ENCODE results near the gene CTIF.

Gene CTIF

GRCh38 chr18:48757367-48757766 lies 218.5 kb downstream of the CTIF start:
- no peak for DNase-seq

DNA sequence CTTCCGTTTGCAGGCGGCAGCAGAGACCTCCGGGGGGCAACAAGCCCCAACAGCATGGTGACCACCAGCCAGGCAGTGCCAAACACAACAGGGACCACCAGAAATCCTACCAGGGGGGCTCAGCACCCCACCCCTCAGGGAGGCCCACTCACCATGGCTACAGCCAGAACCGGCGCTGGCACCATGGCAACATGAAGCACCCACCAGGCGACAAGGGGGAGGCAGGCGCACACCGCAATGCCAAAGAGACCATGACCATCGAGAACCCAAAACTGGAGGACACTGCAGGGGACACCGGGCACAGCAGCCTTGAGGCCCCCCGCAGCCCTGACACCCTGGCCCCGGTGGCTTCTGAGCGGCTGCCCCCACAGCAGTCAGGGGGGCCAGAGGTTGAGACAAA lies 219.1 kb downstream of the CTIF start:
- DNase-seq: no peak

GRCh38 chr18:48761582-48761981 lies 222.8 kb downstream of the CTIF start:
- DNase-seq: no peak

- DNase-seq: no peak
Measured at GRCh38 chr18:48762022-48762421, 223.2 kb downstream of the CTIF start.

DNA sequence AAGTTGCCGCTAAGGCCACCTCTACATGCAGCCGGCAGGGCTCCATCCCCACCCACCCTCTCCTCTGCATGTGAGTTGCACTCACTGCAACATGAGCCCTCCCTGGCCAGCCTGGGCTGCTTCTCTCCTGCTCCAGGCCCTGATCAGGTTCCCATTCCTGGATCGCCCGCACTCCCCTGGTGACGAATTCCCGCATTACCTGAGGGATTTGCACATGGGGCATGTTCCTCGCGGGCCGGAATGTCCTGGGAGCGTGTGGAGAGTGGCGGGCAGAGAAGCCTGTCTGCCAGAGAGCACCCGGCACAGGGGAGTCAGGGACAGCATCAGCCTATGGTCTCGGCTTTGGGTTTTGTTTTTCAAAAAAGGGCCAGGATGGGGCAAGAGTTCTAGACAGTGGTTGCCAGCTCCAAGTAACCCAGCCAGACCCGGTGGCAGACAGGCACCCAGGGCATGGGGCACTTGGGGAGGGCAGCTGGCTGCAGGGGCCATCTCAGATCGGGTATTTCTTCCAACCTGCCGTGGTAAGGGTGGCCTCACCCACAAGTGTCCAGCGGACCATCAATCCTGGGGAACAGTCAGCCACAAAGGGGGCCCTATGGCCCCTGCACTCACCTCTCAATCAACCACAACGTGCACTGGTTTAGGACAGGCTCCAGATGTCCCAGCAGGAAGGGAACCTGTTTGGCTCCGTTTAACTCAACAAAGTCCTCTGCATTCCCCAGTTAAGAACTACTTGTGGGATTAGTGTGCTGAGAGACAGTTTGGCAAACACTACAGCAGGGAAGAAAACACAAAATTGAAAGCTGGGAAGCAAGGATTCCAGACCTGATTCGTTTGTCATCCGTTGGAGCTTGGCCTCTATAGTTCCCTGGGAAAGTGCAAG lies 224.2 kb downstream of the CTIF start:
- DNase-seq: no peak

DNA sequence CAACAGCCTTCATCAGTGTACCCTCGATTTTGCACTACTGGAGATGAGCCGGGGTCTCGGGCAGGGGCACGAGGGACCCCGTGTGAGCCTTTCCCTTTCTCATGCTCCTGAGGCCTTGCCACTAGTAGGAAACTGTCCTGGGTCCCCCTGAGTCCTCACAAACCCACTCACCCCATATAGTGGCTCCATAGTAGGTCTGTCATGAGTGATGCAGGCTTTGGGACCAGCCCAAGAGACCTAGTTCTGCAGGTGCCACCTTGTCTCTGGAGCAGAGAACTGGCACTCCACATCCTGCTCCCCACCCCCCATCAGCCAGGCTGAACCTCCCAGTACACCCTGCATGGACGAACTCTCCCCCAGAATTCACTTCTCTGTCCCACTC lies 224.9 kb downstream of the CTIF start:
- no peak for DNase-seq

DNA sequence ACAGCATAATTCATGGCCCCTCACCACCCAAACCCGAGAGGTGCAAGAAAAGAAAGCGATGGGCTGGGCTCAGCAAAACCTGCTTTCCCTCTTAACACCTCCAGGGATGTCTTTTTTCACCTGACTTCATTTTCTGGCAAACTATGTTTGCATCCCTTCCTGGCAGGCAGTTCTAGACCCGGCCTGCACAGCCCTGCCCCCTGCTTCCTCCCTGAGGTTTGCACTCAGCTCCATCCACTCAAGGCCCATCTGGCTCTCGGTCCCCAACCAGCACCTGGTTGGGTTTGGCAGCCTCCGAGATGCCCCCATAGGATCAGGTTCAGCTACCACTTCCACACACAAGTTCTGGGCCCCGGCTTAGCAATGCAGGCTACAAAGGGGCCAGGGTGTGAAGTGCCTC lies 226.2 kb downstream of the CTIF start:
- DNase-seq: no peak

GRCh38 chr18:48766026-48766425 lies 227.2 kb downstream of the CTIF start:
- no peak for DNase-seq

GRCh38 chr18:48766487-48766886 lies 227.7 kb downstream of the CTIF start:
- DNase-seq: no peak

GRCh38 chr18:48767090-48767690 lies 228.4 kb downstream of the CTIF start:
- no peak for DNase-seq

DNA sequence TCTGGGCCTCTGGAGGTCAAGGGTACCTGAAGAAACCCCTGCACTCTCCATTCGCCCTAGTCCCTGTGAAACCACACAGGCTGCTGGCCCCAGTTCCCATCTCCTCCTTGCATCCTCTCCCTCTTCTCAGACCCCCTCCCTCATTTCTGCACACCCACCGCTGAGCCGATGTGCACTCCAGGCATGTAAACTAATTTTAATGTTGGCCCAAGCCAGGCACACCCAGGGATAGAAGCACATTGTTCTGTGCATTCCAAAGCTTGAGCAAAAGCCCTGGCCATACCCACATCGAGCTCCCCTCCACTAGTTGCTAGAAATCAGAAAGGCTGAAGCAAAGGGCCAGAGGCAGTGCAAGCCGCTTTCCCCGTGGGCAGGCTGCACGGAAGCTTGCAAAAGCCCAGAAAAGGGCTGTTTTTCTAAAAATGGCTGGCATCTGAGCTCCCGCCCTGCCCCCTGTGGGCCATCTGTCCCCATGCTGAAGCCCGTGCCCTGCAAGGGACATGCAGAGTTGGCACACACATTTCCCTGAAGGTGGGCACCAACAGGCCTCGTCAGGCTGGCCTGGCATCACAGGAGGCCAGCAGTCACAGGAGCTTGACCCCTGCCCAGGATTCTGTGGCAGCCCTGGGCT lies 230.3 kb downstream of the CTIF start:
- DNase-seq: no peak

DNA sequence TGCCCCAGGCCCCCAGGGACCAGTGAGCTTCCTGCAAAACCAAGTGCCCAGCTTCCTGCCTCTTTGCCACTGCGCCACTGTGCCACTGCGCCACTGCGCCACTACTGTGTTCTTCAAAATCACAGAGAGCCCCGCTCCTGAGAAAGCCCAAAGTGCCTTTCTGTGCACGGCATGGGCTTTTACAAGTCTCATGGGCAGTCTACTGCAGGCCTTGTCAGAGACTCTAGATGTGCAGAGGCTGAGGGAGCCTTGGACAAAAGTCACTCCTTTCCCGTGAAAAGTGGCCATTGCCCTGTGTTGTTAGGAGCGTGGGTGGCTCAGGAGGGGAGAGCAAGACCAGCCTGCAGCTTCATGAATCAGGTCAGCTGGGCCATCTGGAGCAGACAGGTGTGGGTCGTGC lies 231.4 kb downstream of the CTIF start:
- no peak for DNase-seq

- DNase-seq: no peak
Measured at GRCh38 chr18:48771641-48772375, 233.0 kb downstream of the CTIF start.

DNA sequence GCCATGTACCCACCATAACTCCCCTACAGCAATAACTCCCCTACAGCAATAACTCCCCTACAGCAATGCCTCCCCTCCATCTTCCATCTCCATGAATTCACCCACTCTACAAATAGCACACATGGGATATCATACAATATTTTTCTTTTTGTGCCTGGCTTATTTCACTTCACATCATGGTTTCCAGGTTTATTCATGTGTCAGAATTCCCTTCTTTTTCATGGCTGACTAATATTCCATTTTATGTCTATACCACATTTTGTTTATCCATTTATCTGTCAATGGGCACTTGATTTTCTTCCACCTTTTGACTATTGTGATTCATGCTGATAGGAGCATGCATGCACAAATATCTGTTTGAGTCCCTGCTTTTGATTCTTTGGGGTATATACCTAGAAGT lies 233.6 kb downstream of the CTIF start:
- no peak for DNase-seq

- DNase-seq: no peak
Measured at GRCh38 chr18:48773821-48774220, 235.0 kb downstream of the CTIF start.

DNA sequence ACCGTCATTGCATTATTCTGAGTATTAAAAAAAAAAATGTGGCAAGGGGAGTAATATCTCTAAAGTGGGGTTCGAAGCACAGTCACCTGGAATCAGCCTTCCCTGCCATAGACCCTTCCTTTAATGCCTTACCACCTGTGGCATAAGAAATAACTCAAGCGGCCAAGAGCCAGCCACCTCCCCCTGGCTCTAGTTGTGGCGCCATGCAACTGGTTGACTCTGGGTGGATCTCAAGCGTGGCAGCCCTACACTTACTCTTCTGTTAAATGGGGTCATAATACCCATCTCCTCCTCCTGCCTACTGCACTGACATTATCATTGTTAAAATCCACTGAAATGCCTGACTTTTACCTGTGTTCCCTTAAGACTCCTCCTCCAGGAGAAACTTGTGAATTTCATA lies 236.1 kb downstream of the CTIF start:
- DNase-seq: no peak

- no peak for DNase-seq
Measured at GRCh38 chr18:48775372-48776155, 236.7 kb downstream of the CTIF start.

DNA sequence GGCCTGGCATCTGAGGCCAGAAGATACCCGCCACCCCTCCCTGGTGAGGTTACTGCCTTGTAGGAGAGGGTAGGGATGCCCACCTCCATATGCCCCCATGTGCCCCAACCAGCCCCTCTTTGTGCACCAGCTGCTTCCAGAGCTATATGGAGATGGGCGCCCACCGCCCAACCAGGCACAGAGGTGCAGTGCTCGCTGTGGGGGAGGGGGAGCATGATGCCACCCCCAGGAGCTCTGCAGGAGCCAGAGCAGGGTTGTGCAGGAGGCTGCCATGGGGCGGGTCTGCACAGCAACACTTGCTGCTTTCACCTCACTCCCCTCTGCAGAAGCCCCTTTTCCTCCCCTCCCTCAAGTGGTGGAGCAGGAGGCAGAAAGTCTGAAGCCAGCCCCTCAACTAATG lies 237.3 kb downstream of the CTIF start:
- no peak for DNase-seq

- DNase-seq: no peak
Measured at GRCh38 chr18:48776641-48777025, 237.8 kb downstream of the CTIF start.

GRCh38 chr18:48777026-48777743 lies 238.4 kb downstream of the CTIF start:
- DNase-seq: no peak

DNA sequence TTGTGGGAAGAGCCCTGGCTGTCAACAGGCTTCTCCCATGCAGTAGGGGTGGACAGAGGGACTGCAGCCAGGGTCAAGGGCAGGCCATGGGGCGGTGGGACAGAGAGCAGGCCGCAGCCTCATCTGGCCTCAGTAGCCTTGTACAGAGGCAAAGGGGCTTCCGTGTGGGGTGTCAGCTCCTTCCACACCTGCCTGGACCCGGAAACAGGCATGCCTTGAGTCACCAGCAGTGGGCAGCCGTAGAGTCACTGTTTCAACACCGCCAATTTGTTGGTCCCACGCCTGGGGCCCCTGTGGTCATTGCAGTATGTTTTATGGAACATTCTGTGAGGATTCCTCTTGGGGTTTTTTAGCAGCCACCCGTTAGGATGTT lies 238.9 kb downstream of the CTIF start:
- no peak for DNase-seq

Data from NCI-H187 (cell line).